Measurements from ENCODE around the gene MACROH2A1. TPM values are rescaled to one million over a fixed set of nuclear protein-coding genes. Genes with fewer than 3 reads are reported as not detected.

MACROH2A1 gene
- polyA plus RNA-seq, 1 of the 3 experiments (the other 2 are of a cell fraction): 165 TPM

DNA sequence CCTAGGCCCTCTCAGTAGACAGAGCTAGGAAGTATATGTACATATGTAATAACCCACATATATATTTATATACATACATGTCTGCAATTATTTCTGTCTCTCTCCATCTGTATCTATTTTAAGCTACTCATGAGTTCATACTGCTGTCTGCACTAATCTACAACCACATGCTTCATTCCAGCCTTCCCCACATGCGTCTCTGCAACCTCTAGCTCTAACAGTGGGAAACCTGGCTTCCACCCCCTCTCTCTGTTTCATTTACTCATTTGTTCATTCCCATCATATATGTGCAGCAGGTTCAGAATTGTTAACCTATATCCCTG is 24.8 kb upstream of the MACROH2A1 start (continued):
- TF ChIP-seq ZBTB33 (IDR thresholded peaks at IDR 0.05; ENCODE audit: borderline replicate concordance, low read depth) (no peak), RXRA (IDR thresholded peaks at IDR 0.05; ENCODE audit: borderline replicate concordance, low read depth) (no peak), FOSL2 (IDR thresholded peaks at IDR 0.05; ENCODE audit: borderline replicate concordance, low read depth) (no peak), NFIC (IDR thresholded peaks at IDR 0.05; ENCODE audit: borderline replicate concordance) (no peak), YY1 (IDR thresholded peaks at IDR 0.05; ENCODE audit: low read depth) (no peak)
- TF ChIP-seq, protein P1, sequence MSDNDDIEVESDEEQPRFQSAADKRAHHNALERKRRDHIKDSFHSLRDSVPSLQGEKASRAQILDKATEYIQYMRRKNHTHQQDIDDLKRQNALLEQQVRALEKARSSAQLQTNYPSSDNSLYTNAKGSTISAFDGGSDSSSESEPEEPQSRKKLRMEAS (IDR thresholded peaks at IDR 0.05; ENCODE audit: low read depth): no peak

- no peaks in the 10 kb centered on the region for H4K20me1 ChIP-seq (ENCODE audit: insufficient read depth)
- ChIA-PET POLR2A (interaction anchor here (0.6 kb wide), 1 partner anchor 19 kb away, joined by 5 read pairs; no protein-coding TSS in a partner anchor), CTCF (interaction anchor here (0.5 to 4.0 kb wide), 7 partner anchors 15 to 790 kb away, joined by 3 to 56 read pairs (median 3); no protein-coding TSS in a partner anchor)
- DNase-seq: no peak
- TF ChIP-seq JUND (IDR thresholded peaks at IDR 0.05): 0 out of 2 replicates have a peak, but pooled peaks have one; percentile 6
- TF ChIP-seq MEF2A (IDR thresholded peaks at IDR 0.05; ENCODE audit: borderline replicate concordance, low read depth): no peak
- TF ChIP-seq FOXM1 (IDR thresholded peaks at IDR 0.05; ENCODE audit: low read depth): no peak
- no peak for TF ChIP-seq TAF1 (IDR thresholded peaks at IDR 0.05; ENCODE audit: borderline replicate concordance, low read depth, low read length)
- TF ChIP-seq, protein P2, sequence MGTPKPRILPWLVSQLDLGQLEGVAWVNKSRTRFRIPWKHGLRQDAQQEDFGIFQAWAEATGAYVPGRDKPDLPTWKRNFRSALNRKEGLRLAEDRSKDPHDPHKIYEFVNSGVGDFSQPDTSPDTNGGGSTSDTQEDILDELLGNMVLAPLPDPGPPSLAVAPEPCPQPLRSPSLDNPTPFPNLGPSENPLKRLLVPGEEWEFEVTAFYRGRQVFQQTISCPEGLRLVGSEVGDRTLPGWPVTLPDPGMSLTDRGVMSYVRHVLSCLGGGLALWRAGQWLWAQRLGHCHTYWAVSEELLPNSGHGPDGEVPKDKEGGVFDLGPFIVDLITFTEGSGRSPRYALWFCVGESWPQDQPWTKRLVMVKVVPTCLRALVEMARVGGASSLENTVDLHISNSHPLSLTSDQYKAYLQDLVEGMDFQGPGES (IDR thresholded peaks at IDR 0.05; ENCODE audit: low read depth, low read length): no peak
- no peak for TF ChIP-seq EZH2phosphoT487 (IDR thresholded peaks at IDR 0.05; ENCODE audit: borderline replicate concordance, low read depth)
- H3K79me2 ChIP-seq (ENCODE audit: insufficient read depth): no peaks in the 10 kb centered on the region
- no peak overlapping the region for H2AFZ ChIP-seq (ENCODE audit: low read depth)
- no peaks in the 10 kb centered on the region for H3K27me3 ChIP-seq (ENCODE audit: insufficient read depth)
- 71% methylated on average over 7 of the region's 7 CpGs for WGBS (ENCODE audit: low lambda C conversion rate)
- no peaks in the 10 kb centered on the region for H3K36me3 ChIP-seq (replicated peaks in 1 of 2; ENCODE audit: control insufficient read depth in 1 of 2, insufficient read depth in 2 of 2, low read length in 1 of 2)
- H3K9me3 ChIP-seq: peaks cover 8% of the 10 kb centered on the region; the same call in 1 of the 2 replicates
- H3K9me2 ChIP-seq: no peaks in the 10 kb centered on the region
- H3K4me2 ChIP-seq: no peak overlapping the region
- no peak overlapping the region for H3K27ac ChIP-seq (ENCODE audit: low read depth in 2 of 2, low read length in 1 of 2)
- H3K4me1 ChIP-seq (ENCODE audit: control insufficient read depth in 1 of 2, insufficient read depth in 2 of 2, low read depth in 1 of 2, low read length in 1 of 2): no peaks in the 10 kb centered on the region
- no peak overlapping the region for H3K4me3 ChIP-seq (ENCODE audit: low read depth in 2 of 2, low read length in 1 of 2)
- H3F3A ChIP-seq (replicated peaks; ENCODE audit: insufficient read depth): peaks cover 5% of the 10 kb centered on the region
- H3K9ac ChIP-seq: no peak overlapping the region
Observed at GRCh38 chr5:135423146-135423845, 24.3 kb upstream of the MACROH2A1 start.

Data from SK-N-SH (cell line).